ENCODE measurements around the gene GMPR2.

GRCh38 chr14:24226473-24226872 lies 6.3 kb upstream of the GMPR2 start:
- TF ChIP-seq NFAT5 (CRISPR knock-in tag; IDR thresholded peaks at IDR 0.05) (no peak), ZNF251 (CRISPR knock-in tag; IDR thresholded peaks at IDR 0.05) (no peak), TOE1 (CRISPR knock-in tag; IDR thresholded peaks at IDR 0.05) (no peak)
